Keratinocyte (primary cell): ENCODE measurements around the gene CIP2A. TPM values are rescaled to one million over a fixed set of nuclear protein-coding genes. Genes with fewer than 3 reads are reported as not detected.

Experiments
- DNase-seq: peaks from one replicate; pipeline ENCODE4 v3.0.0-alpha.2; 2011; ENCODE audit warnings: low read depth, missing footprints, low spot score
- FAIRE-seq: peaks from 2 replicates; lab custom pipeline; 2011; peaks lifted over from hg19 to GRCh38; lab: Jason Lieb, UNC
- H2AFZ ChIP-seq: 2 replicates; pipeline ENCODE4 v1.6.0; 2012; ENCODE audit warnings: low read length, control low read depth, inconsistent platforms; ENCODE audit not compliant: control insufficient read depth
- H3K27ac ChIP-seq: 2 replicates; pipeline ENCODE4 v1.5.1; 2011; ENCODE audit warnings: low read length; ENCODE audit not compliant: control insufficient read depth, insufficient read depth
- H3K27me3 ChIP-seq: 3 replicates; pipeline ENCODE4 v1.6.0; 2011; ENCODE audit warnings: low read length; ENCODE audit not compliant: control insufficient read depth, insufficient read depth; ENCODE audit errors: extremely low read depth
- H3K36me3 ChIP-seq, 2 experiments: 2 replicates in 1 of 2; 3 replicates in 1 of 2; pipeline ENCODE4 v1.5.1; 2011; ENCODE audit warnings: low read length in 2 of 2, mild to moderate bottlenecking in 1 of 2; ENCODE audit not compliant: control insufficient read depth in 2 of 2, insufficient read depth in 2 of 2; ENCODE audit errors: extremely low read depth in 1 of 2
- H3K4me1 ChIP-seq: 3 replicates; pipeline ENCODE4 v1.5.1; 2011; ENCODE audit warnings: low read length; ENCODE audit not compliant: control insufficient read depth, insufficient read depth; ENCODE audit errors: extremely low read depth
- H3K4me2 ChIP-seq: 3 replicates; pipeline ENCODE4 v1.6.0; 2011; ENCODE audit warnings: low read depth, low read length; ENCODE audit not compliant: control insufficient read depth, insufficient read depth; ENCODE audit errors: extremely low read depth
- H3K4me3 ChIP-seq, 3 experiments: fragments of 200-600 bp in 1 of 3; sonication (generic) in 1 of 3; 2 replicates in 2 of 3; 3 replicates in 1 of 3; pipeline ENCODE4 v1.5.1; 2011 to 2016; ENCODE audit warnings: low read length in 3 of 3, mild to moderate bottlenecking in 3 of 3, control low read depth in 2 of 3, inconsistent platforms in 1 of 3, low read depth in 1 of 3, mixed read lengths in 1 of 3, mixed run types in 1 of 3, moderate library complexity in 1 of 3; ENCODE audit not compliant: control insufficient read depth in 2 of 3, insufficient read depth in 2 of 3; ENCODE audit errors: extremely low read depth in 1 of 3
- H3K79me2 ChIP-seq: 2 replicates; pipeline ENCODE4 v1.6.0; 2012; ENCODE audit warnings: low read length; ENCODE audit not compliant: control insufficient read depth, insufficient read depth
- H3K9ac ChIP-seq: 3 replicates; pipeline ENCODE4 v1.6.0; 2011; ENCODE audit warnings: low read length; ENCODE audit not compliant: control insufficient read depth, insufficient read depth; ENCODE audit errors: extremely low read depth
- H3K9me1 ChIP-seq: 3 replicates; pipeline ENCODE4 v1.6.0; 2011; ENCODE audit warnings: low read length; ENCODE audit not compliant: control insufficient read depth, insufficient read depth; ENCODE audit errors: extremely low read depth
- H3K9me3 ChIP-seq: 2 replicates; pipeline ENCODE4 v1.5.1; 2012; ENCODE audit warnings: low read depth, low read length; ENCODE audit not compliant: control insufficient read depth
- H4K20me1 ChIP-seq: 3 replicates; pipeline ENCODE4 v1.6.0; 2011; ENCODE audit warnings: low read length; ENCODE audit not compliant: control insufficient read depth, insufficient read depth; ENCODE audit errors: extremely low read depth
- CTCF ChIP-seq, 3 experiments: IDR thresholded peaks in 1 of 3; conservative IDR thresholded peaks in 1 of 3; optimal IDR thresholded peaks in 1 of 3; 2 replicates in 2 of 3; 3 replicates in 1 of 3; pipeline versions ENCODE3 to v1.5.1; 2011; ENCODE audit warnings: low read length in 3 of 3, mild to moderate bottlenecking in 3 of 3, moderate library complexity in 2 of 3, control low read depth in 1 of 3, inconsistent platforms in 1 of 3; ENCODE audit not compliant: insufficient read depth in 2 of 3; ENCODE audit errors: extremely low read depth in 1 of 3
- EZH2 ChIP-seq: IDR thresholded peaks from one replicate; pipeline ENCODE4 v1.6.1; 2012; ENCODE audit warnings: inconsistent platforms, mild to moderate bottlenecking, low read length, moderate library complexity
- dilution Hi-C: fragments of 300-500 bp; cut with MboI; formaldehyde crosslinking; loops from one replicate; pipeline ENCODE4 v1.7.0; 2020; ENCODE audit warnings: low sequenced_read_pairs; ENCODE audit not compliant: extremely low pct_ligation_motif_present
- polyA plus RNA-seq, 5 experiments: library from polyadenylated mRNA; depleted of rRNA in 3 of 5; stranded (reverse) in 3 of 5; stranded (forward) in 1 of 5; unstranded in 1 of 5; fragments of >200 nt; gene quantifications; 1 replicate in 1 of 5; 2 replicates in 3 of 5; 3 replicates in 1 of 5; pipeline versions ENCODE4 v1.2.1 to v1.2.3, GENCODE V29; 2011 to 2012; ENCODE audit warnings: missing spikeins in 2 of 5, low read depth in 1 of 5, low replicate concordance in 1 of 5

Gene CIP2A
- polyA plus RNA-seq, 1 donor (not counting 4 experiments of a cell fraction or from before 2014, with no cell fraction given): 9.9 TPM

- Histone ChIP-seq H3K9me3 (no peaks in the 10 kb centered on the region), H2AFZ (no peak overlapping the region), H3K4me1 (no peaks in the 10 kb centered on the region), H3K4me2 (no peak overlapping the region), H4K20me1 (no peaks in the 10 kb centered on the region), H3K9me1 (no peaks in the 10 kb centered on the region), H3K79me2 (no peaks in the 10 kb centered on the region), H3K27ac (no peak overlapping the region), H3K4me3 (no peak overlapping the region), H3K36me3 (no peaks in the 10 kb centered on the region), H3K27me3 (no peaks in the 10 kb centered on the region), H3K9ac (no peak overlapping the region)
- FAIRE-seq (no peak), DNase-seq (no peak)
- dilution Hi-C loops: no loop called here
- TF ChIP-seq CTCF (optimal IDR thresholded peaks at IDR 0.05 in 1 of 3, IDR thresholded peaks at IDR 0.05 in 1 of 3, conservative IDR thresholded peaks at IDR 0.05 in 1 of 3; ENCODE audit: extremely low read depth in 1 of 3, insufficient read depth in 2 of 3, low read length in 3 of 3) (no peak), EZH2 (no peak)
Observed at GRCh38 chr3:108524537-108524936, 64.7 kb downstream of the CIP2A start.

- no peaks in the 10 kb centered on the region for H3K27me3 ChIP-seq
- DNase-seq (peak; percentile 13), FAIRE-seq (peak; percentile 95)
- no peak overlapping the region for H3K4me2 ChIP-seq
- no peaks in the 10 kb centered on the region for H3K9me3 ChIP-seq
- no peaks in the 10 kb centered on the region for H3K36me3 ChIP-seq
- no peak overlapping the region for H2AFZ ChIP-seq
- H3K27ac ChIP-seq: no peak overlapping the region
- no peak overlapping the region for H3K4me3 ChIP-seq
- no peak for TF ChIP-seq CTCF (optimal IDR thresholded peaks at IDR 0.05 in 1 of 3, IDR thresholded peaks at IDR 0.05 in 1 of 3, conservative IDR thresholded peaks at IDR 0.05 in 1 of 3; ENCODE audit: extremely low read depth in 1 of 3, insufficient read depth in 2 of 3, low read length in 3 of 3)
- no peak for TF ChIP-seq EZH2
- dilution Hi-C loops: no loop called here
- H4K20me1 ChIP-seq: no peaks in the 10 kb centered on the region
- H3K4me1 ChIP-seq: no peaks in the 10 kb centered on the region
- no peaks in the 10 kb centered on the region for H3K9me1 ChIP-seq
- no peak overlapping the region for H3K9ac ChIP-seq
- no peaks in the 10 kb centered on the region for H3K79me2 ChIP-seq
Observed at GRCh38 chr3:108518895-108519294, 70.3 kb downstream of the CIP2A start.
